ENCODE results near the gene SPATA13.
A peak's percentile ranks its signal among the peaks of the same experiment; 100 is the strongest.

SPATA13 gene

DNA sequence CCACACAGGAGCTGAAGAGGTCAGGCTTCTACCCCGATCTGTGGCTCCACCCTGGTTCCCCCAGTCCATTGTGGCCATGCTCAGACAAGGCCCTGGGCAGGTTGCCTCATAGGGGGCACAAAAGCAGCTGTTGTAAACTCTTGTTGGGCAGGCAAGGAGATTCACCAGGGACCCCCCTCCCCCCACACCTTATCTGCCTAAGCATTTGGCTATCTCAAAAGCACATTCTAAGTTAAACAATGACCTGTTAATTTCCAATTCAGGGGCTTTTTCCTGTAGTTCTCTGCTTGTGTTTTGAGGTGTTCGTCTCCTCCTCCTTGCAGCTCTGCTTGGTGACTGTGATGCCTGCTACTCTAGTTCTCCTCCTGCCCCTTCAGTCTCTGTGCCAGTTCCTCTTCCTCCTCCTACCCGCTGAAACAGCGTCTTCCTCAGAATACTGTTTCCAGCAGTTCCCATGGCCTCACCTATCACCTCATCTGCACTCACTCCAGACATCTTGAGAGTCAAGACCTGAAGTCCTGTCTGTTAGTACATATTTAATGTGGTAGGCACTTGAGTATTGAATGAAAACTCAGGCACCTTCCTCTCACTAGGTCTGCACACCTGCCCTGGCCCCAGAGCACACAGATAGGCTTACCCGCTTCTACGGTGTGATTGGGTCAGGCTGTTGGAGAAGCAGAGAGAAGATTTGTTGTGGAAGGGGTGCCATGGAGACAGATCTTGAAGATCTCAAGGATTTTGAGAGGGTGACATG lies 31.7 kb downstream of the SPATA13 start:
- no peak for DNase-seq (ENCODE audit: low read depth)
- TF ChIP-seq, protein P1, sequence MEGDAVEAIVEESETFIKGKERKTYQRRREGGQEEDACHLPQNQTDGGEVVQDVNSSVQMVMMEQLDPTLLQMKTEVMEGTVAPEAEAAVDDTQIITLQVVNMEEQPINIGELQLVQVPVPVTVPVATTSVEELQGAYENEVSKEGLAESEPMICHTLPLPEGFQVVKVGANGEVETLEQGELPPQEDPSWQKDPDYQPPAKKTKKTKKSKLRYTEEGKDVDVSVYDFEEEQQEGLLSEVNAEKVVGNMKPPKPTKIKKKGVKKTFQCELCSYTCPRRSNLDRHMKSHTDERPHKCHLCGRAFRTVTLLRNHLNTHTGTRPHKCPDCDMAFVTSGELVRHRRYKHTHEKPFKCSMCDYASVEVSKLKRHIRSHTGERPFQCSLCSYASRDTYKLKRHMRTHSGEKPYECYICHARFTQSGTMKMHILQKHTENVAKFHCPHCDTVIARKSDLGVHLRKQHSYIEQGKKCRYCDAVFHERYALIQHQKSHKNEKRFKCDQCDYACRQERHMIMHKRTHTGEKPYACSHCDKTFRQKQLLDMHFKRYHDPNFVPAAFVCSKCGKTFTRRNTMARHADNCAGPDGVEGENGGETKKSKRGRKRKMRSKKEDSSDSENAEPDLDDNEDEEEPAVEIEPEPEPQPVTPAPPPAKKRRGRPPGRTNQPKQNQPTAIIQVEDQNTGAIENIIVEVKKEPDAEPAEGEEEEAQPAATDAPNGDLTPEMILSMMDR (IDR thresholded peaks at IDR 0.05; ENCODE audit: control insufficient read depth, extremely low read depth, insufficient read depth) = no peak
- H3K4me3 ChIP-seq (ENCODE audit: low read depth, low read length) = no peak overlapping the region

DNA sequence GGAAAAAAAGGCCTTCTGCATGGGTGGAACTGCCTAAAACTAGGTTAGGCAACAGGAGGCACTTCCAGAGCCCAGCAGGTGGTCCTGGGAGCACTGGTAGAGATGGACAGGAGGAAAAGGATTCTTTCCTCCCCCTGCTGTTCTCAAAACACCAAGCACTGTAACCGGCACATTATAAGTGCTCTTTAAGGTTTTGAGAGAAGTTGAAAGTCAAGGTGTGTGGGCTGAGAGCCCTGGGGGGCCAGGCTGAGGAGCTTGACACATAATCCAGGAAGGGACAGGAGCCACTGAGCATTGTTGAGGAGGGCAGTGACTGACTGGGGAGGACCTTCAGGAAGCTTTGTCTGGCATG lies 32.3 kb downstream of the SPATA13 start:
- TF ChIP-seq, protein P1 (IDR thresholded peaks at IDR 0.05; ENCODE audit: control insufficient read depth, extremely low read depth, insufficient read depth) = no peak
- no peak for DNase-seq (ENCODE audit: low read depth)
- no peak overlapping the region for H3K4me3 ChIP-seq (ENCODE audit: low read depth, low read length)

DNA sequence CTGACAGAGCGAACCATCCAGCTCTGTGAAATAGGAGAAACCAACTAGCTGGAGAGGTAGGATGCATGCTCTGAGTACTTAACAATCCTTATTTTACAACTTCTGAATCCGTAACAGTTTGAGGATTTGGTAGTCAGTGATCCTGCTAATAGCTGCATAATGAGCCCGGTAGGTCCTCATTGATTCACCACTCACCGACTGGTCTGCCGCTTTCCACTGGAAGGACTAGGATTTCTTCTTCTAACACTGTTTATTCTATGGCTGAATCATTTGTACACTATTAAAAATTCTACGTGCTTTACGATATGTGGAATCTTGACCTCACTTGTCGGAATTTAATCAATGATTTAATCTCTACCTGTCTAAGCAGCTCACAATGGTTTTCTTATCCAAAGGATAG lies 33.9 kb downstream of the SPATA13 start:
- TF ChIP-seq, protein P1 (IDR thresholded peaks at IDR 0.05; ENCODE audit: control insufficient read depth, extremely low read depth, insufficient read depth) = no peak
- DNase-seq (ENCODE audit: low read depth) = peak; percentile 40
- no peak overlapping the region for H3K4me3 ChIP-seq (ENCODE audit: low read depth, low read length)

DNA sequence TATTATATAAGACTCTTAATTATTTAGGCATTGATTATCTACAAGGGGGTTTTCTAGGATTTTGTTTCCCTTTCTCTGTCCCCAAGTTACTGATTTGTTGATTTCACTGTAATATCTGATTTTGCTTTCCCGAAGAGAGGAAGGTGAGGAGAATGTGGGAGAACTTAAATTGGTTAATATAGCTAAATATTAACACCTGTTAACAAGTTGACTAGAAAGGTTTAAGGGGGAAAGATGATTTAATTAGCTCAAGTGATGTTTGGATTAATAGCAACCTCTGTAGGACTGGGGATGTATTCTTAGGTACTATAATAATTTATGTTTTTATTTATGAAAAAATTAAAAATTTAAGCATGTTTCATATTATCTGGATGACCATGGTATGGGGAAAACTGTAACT lies 35.1 kb downstream of the SPATA13 start:
- no peak overlapping the region for H3K4me3 ChIP-seq (ENCODE audit: low read depth, low read length)
- no peak for DNase-seq (ENCODE audit: low read depth)
- TF ChIP-seq, protein P1 (IDR thresholded peaks at IDR 0.05; ENCODE audit: control insufficient read depth, extremely low read depth, insufficient read depth) = no peak

DNA sequence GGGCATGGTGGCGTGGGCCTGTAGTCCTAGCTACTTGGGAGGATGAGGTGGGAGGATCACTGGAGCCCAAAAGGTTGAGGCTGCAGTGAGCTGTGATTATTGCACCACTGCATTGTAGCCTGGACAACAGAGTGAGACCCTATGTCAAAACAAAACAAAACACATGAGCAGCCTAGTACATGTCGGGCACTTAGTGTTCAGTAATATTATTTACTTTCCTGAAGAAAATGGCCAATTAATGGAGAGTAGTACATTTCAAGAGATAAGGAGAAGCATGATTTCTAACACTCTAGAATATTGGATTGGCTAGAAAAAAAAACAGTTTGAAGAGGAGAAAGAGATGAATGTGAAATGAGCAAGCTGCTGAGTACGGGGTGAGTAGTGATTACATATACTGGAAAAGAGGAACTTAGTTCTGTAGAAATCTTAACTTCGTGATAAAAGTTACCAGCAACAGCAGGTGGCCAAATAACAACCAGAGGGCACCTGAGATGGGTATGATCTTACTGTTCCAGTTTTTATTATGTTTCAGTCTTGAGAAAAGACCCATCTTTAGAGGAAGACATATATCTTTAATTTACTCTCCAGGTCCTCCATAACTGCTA lies 36.2 kb downstream of the SPATA13 start:
- TF ChIP-seq, protein P1 (IDR thresholded peaks at IDR 0.05; ENCODE audit: control insufficient read depth, extremely low read depth, insufficient read depth) = no peak
- no peak overlapping the region for H3K4me3 ChIP-seq (ENCODE audit: low read depth, low read length)
- DNase-seq (ENCODE audit: low read depth) = no peak

DNA sequence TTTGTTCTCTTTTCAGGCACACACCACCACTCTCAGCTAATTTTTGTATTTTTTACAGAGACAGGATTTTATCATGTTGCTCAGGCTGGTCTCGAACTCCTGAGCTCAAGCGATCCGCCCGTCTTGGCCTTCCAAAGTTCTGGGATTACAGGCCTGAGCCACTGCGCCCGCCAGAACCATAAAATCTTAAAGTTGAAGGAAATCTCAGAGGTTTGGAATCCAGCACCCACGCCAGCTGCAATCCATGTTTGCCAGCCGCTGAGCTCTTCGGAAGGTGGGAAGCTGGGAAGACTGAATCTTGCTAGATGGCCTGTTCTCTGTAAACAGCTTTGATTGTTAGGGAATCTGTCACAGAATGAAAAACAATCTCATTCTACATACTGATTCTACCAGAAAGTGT lies 38.5 kb downstream of the SPATA13 start:
- TF ChIP-seq, protein P1 (IDR thresholded peaks at IDR 0.05; ENCODE audit: control insufficient read depth, extremely low read depth, insufficient read depth) = no peak
- DNase-seq (ENCODE audit: low read depth) = no peak
- no peak overlapping the region for H3K4me3 ChIP-seq (ENCODE audit: low read depth, low read length)
